K562 (cell line): ENCODE results near the gene GZMB.

ENCODE experiments used
- CBX2 ChIP-seq: fragments of 200-600 bp; sonication (generic); IDR thresholded peaks from one replicate; pipeline ENCODE4 v1.6.1; 2012; ENCODE audit warnings: mild to moderate bottlenecking, low read length, inconsistent platforms; ENCODE audit not compliant: insufficient read depth, poor library complexity, severe bottlenecking
- ESRRA ChIP-seq: fragments of 450-650 bp; IDR thresholded peaks from 2 replicates; pipeline ENCODE4 v1.6.1; 2014; ENCODE audit warnings: low read depth, mild to moderate bottlenecking, moderate library complexity, borderline replicate concordance
- IFI16 ChIP-seq: fragments of 250-450 bp; sonication (Bioruptor Pico); IDR thresholded peaks from 2 replicates; pipeline ENCODE4 v2.1.2; 2022; ENCODE audit warnings: mild to moderate bottlenecking, inconsistent platforms
- NELFE ChIP-seq: IDR thresholded peaks from 2 replicates; pipeline ENCODE4 v1.6.1; 2011; ENCODE audit warnings: mild to moderate bottlenecking; ENCODE audit not compliant: insufficient read depth, insufficient read length
- PHB2 ChIP-seq: fragments of 450-650 bp; IDR thresholded peaks from 2 replicates; pipeline ENCODE4 v1.6.1; 2017; ENCODE audit warnings: low read depth
- POLR2A ChIP-seq: fragments of 450-650 bp; conservative IDR thresholded peaks from 2 replicates; pipeline ENCODE4 v1.6.1; 2016
- SAFB2 ChIP-seq: fragments of 200-400 bp; formaldehyde crosslinking; IDR thresholded peaks from 2 replicates; pipeline ENCODE4 v1.6.1; 2018; ENCODE audit warnings: borderline replicate concordance, low read length, low read depth, moderate library complexity; ENCODE audit not compliant: severe bottlenecking
- USF1 ChIP-seq: sonication (generic); formaldehyde crosslinking; IDR thresholded peaks from 2 replicates; pipeline ENCODE4 v1.9.0; 2022; ENCODE audit warnings: mild to moderate bottlenecking, missing genetic modification reagents
- ZNF263 ChIP-seq: sonication (generic); formaldehyde crosslinking; IDR thresholded peaks from 2 replicates; pipeline ENCODE4 v1.8.0; 2022; ENCODE audit warnings: mild to moderate bottlenecking, missing genetic modification reagents, borderline replicate concordance
- ZNF57 ChIP-seq: fragments of 450-650 bp; formaldehyde crosslinking; IDR thresholded peaks from 2 replicates; pipeline ENCODE4 v1.4.0; 2020; ENCODE audit warnings: mild to moderate bottlenecking, moderate library complexity
- ZZZ3 ChIP-seq: fragments of 450-650 bp; IDR thresholded peaks from 2 replicates; pipeline ENCODE4 v1.6.1; 2016; ENCODE audit warnings: antibody characterized with exemption, mild to moderate bottlenecking, moderate library complexity
- TF ChIP-seq, protein P1 (sequence below), 3 experiments: IDR thresholded peaks in 2 of 3; conservative IDR thresholded peaks in 1 of 3; 2 replicates each; pipeline ENCODE4 v1.5.1; 2011 to 2012; ENCODE audit warnings: low read length in 3 of 3, mild to moderate bottlenecking in 3 of 3, control low read depth in 2 of 3, improper control_type of control experiment in 1 of 3, inconsistent platforms in 1 of 3, low read depth in 1 of 3, mixed read lengths in 1 of 3, moderate library complexity in 1 of 3; ENCODE audit not compliant: insufficient read depth in 2 of 3

DNA sequence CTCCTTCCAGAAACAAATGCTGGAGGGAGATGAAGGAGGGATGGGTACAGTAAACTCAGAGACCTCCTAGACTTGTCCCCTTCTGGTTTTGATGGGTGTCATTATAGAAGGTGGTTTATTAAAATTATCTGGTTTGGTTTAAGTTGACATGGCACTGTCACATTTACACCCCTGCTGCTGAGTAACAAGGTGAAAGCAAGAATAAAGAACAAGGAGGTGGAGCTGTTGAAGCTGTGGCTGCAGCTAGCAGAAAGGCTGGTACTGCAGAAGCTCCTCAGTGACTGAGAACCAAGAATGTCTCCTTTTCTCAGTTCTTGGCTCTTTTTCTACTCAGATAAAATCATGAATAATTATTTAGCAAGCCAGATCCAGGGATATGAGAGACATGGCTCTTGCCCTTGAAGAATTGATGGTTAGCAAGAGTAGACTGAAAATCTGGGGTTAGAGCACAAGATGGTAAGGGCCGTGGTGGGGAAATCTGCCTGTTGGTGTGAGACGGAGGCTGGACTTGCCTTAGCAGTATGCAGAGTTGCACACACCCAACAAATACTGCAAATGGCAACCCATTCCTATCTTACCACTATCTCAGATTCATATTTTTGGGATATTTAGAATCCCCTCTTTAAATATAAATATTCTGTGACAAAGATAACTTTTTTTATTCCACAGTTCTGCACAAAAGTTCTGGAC lies 24.2 kb downstream of the GZMB start, which contains the start of gene GZMH:
- TF ChIP-seq ZNF263 (CRISPR knock-in tag) (no peak), NELFE (no peak), SAFB2 (no peak), POLR2A (no peak), PHB2 (no peak), ZZZ3 (no peak), USF1 (CRISPR knock-in tag) (no peak), CBX2 (no peak), ZNF57 (no peak), ESRRA (no peak), IFI16 (CRISPR knock-in tag) (no peak)
- TF ChIP-seq, protein P1, sequence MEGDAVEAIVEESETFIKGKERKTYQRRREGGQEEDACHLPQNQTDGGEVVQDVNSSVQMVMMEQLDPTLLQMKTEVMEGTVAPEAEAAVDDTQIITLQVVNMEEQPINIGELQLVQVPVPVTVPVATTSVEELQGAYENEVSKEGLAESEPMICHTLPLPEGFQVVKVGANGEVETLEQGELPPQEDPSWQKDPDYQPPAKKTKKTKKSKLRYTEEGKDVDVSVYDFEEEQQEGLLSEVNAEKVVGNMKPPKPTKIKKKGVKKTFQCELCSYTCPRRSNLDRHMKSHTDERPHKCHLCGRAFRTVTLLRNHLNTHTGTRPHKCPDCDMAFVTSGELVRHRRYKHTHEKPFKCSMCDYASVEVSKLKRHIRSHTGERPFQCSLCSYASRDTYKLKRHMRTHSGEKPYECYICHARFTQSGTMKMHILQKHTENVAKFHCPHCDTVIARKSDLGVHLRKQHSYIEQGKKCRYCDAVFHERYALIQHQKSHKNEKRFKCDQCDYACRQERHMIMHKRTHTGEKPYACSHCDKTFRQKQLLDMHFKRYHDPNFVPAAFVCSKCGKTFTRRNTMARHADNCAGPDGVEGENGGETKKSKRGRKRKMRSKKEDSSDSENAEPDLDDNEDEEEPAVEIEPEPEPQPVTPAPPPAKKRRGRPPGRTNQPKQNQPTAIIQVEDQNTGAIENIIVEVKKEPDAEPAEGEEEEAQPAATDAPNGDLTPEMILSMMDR (IDR thresholded peaks at IDR 0.05 in 2 of 3, conservative IDR thresholded peaks at IDR 0.05 in 1 of 3; ENCODE audit: insufficient read depth in 2 of 3, low read depth in 1 of 3, low read length in 3 of 3) = no peak
